CD14-positive monocyte (primary cell): ENCODE data around the gene ANXA1. TPM values are rescaled to one million over a fixed set of nuclear protein-coding genes. Genes with fewer than 3 reads are reported as not detected.

ENCODE experiments used
- DNase-seq, 3 donors: peaks; one replicate each; pipeline ENCODE4 v3.0.0-alpha.2; 2011 to 2022
- H2AFZ ChIP-seq: 2 replicates; pipeline ENCODE4 v1.6.0; 2012; ENCODE audit warnings: mild to moderate bottlenecking, low read depth, low read length, inconsistent platforms; ENCODE audit not compliant: insufficient read depth, poor library complexity, severe bottlenecking
- H3K27ac ChIP-seq, 2 donors: 1 replicate in 1 of 2; 2 replicates in 1 of 2; pipeline ENCODE4 v1.5.1; 2012 to 2013; ENCODE audit warnings: low read length in 2 of 2, control low read depth in 1 of 2, inconsistent platforms in 1 of 2, low read depth in 1 of 2, mild to moderate bottlenecking in 1 of 2
- H3K27me3 ChIP-seq, 2 donors: one replicate each; pipeline versions ENCODE4 v1.6.0 to v1.6.1; 2011 to 2013; ENCODE audit warnings: low read length in 2 of 2; ENCODE audit not compliant: control insufficient read depth in 2 of 2, insufficient read depth in 2 of 2
- H3K36me3 ChIP-seq, 2 donors: replicated peaks in 1 of 2; 1 replicate in 1 of 2; 2 replicates in 1 of 2; pipeline versions ENCODE4 v1.5.1 to v1.6.1; 2012 to 2013; ENCODE audit warnings: low read length in 2 of 2, control low read depth in 1 of 2, inconsistent platforms in 1 of 2, mild to moderate bottlenecking in 1 of 2; ENCODE audit not compliant: insufficient read depth in 2 of 2, control insufficient read depth in 1 of 2
- H3K4me1 ChIP-seq, 2 donors: 1 replicate in 1 of 2; 2 replicates in 1 of 2; pipeline versions ENCODE4 v1.5.1 to v1.6.1; 2012 to 2013; ENCODE audit warnings: low read length in 2 of 2, control low read depth in 1 of 2, inconsistent platforms in 1 of 2, mild to moderate bottlenecking in 1 of 2, moderate library complexity in 1 of 2; ENCODE audit not compliant: insufficient read depth in 2 of 2, control insufficient read depth in 1 of 2
- H3K4me2 ChIP-seq: replicated peaks from 2 replicates; pipeline ENCODE3; 2012; ENCODE audit warnings: low read length, moderate library complexity, mild to moderate bottlenecking; ENCODE audit not compliant: poor library complexity, severe bottlenecking; ENCODE audit errors: extremely low read depth
- H3K4me3 ChIP-seq, 3 experiments: fragments of 200-600 bp in 1 of 3; sonication (generic) in 1 of 3; replicated peaks in 1 of 3; 1 replicate in 2 of 3; 2 replicates in 1 of 3; pipeline ENCODE4 v1.5.1; 2011 to 2013; ENCODE audit warnings: low read length in 3 of 3, mild to moderate bottlenecking in 3 of 3, control low read depth in 2 of 3, low read depth in 2 of 3, inconsistent platforms in 1 of 3, moderate library complexity in 1 of 3
- H3K79me2 ChIP-seq: 2 replicates; pipeline ENCODE4 v1.6.0; 2012; ENCODE audit warnings: mild to moderate bottlenecking, control low read depth, inconsistent platforms, low read length, moderate library complexity; ENCODE audit not compliant: insufficient read depth
- H3K9ac ChIP-seq: 2 replicates; pipeline ENCODE4 v1.6.0; 2017; ENCODE audit warnings: low read length, mild to moderate bottlenecking; ENCODE audit not compliant: insufficient read depth, poor library complexity, severe bottlenecking
- H3K9me3 ChIP-seq, 2 donors: replicated peaks in 1 of 2; 1 replicate in 1 of 2; 2 replicates in 1 of 2; pipeline versions ENCODE4 v1.5.1 to v1.6.1; 2012 to 2013; ENCODE audit warnings: low read length in 2 of 2, control low read depth in 1 of 2; ENCODE audit not compliant: control insufficient read depth in 1 of 2, insufficient read depth in 1 of 2
- H4K20me1 ChIP-seq: 2 replicates; pipeline ENCODE4 v1.6.0; 2012; ENCODE audit warnings: mild to moderate bottlenecking, low read length, control low read depth, moderate library complexity; ENCODE audit not compliant: insufficient read depth
- H3K27ac Mint-ChIP-seq, 7 donors: one replicate each; pipeline ENCODE4 v1.8.0; 2020; ENCODE audit warnings: mild to moderate bottlenecking in 7 of 7, mixed read lengths in 7 of 7, moderate library complexity in 6 of 7, inconsistent platforms in 2 of 7
- H3K27me3 Mint-ChIP-seq, 3 donors: one replicate each; pipeline ENCODE4 v1.8.0; 2021 to 2022; ENCODE audit warnings: low read depth in 3 of 3, mild to moderate bottlenecking in 3 of 3, mixed read lengths in 3 of 3, moderate library complexity in 3 of 3, inconsistent platforms in 1 of 3
- H3K36me3 Mint-ChIP-seq, 2 donors: one replicate each; pipeline ENCODE4 v1.8.0; 2020; ENCODE audit warnings: mixed read lengths in 2 of 2, inconsistent platforms in 1 of 2, mild to moderate bottlenecking in 1 of 2
- H3K4me1 Mint-ChIP-seq: one replicate; pipeline ENCODE4 v1.8.0; 2020; ENCODE audit warnings: mild to moderate bottlenecking, mixed read lengths
- H3K4me3 Mint-ChIP-seq, 2 donors: one replicate each; pipeline ENCODE4 v1.8.0; 2020; ENCODE audit warnings: mild to moderate bottlenecking in 2 of 2, mixed read lengths in 2 of 2, moderate library complexity in 1 of 2
- H3K9me3 Mint-ChIP-seq, 7 donors: one replicate each; pipeline ENCODE4 v1.8.0; 2020 to 2022; ENCODE audit warnings: mixed read lengths in 7 of 7, mild to moderate bottlenecking in 6 of 7, moderate library complexity in 6 of 7, inconsistent platforms in 2 of 7
- CTCF ChIP-seq: fragments of 200-600 bp; IDR thresholded peaks from one replicate; pipeline ENCODE4 v1.8.0; 2022; ENCODE audit warnings: antibody characterized with exemption, mild to moderate bottlenecking
- WGBS: methylation state at CpG from one replicate; pipeline ENCODE4 v1.1.5; 2013; ENCODE audit warnings: missing lambda C conversion rate; ENCODE audit not compliant: insufficient coverage; 5-methylcytosine and 5-hydroxymethylcytosine counted together
- intact Hi-C, 2 donors: fragments of 100-400 bp; cut with micrococcal nuclease; formaldehyde crosslinking; loops; one replicate each; pipeline versions ENCODE4 v1.15.0 to v1.15.1; 2023
- polyA plus RNA-seq, 3 donors: library from polyadenylated mRNA; depleted of rRNA in 1 of 3; unstranded in 2 of 3; stranded (reverse) in 1 of 3; fragments of 300-500 nt in 2 of 3; fragments of >200 nt in 1 of 3; fragmentation: Illumina TruSeq in 2 of 3; gene quantifications; 1 replicate in 2 of 3; 2 replicates in 1 of 3; pipeline ENCODE4 v1.2.3, GENCODE V29; 2012 to 2021

Gene ANXA1
- polyA plus RNA-seq, 3 donors, result 992 to 1,546 (median 1,157) TPM

- peak overlapping the region; percentile 58 to 100 (median 97) for H3K4me3 ChIP-seq
- Mint-ChIP-seq H3K9me3 (no peaks in the 10 kb centered on the region), H3K4me3 (peak overlapping the region; percentile 83 to 96), H3K36me3 (peaks cover 20 to 33% of the 10 kb centered on the region in 2 donors), H3K4me1 (peaks cover 67% of the 10 kb centered on the region), H3K27me3 (no peaks in the 10 kb centered on the region), H3K27ac (peak overlapping the region; percentile 91 to 97 (median 95))
- peaks cover 65 to 82% of the 10 kb centered on the region in 2 donors for H3K4me1 ChIP-seq
- WGBS, result no CpG with 5 or more reads among the region's 2 CpGs
- no peaks in the 10 kb centered on the region for H3K27me3 ChIP-seq
- H3K4me2 ChIP-seq, result peak overlapping the region; percentile 89
- H2AFZ ChIP-seq, result no peak overlapping the region
- H3K9ac ChIP-seq, result peak overlapping the region; percentile 73
- H3K36me3 ChIP-seq, result peaks cover 4 to 21% of the 10 kb centered on the region in 2 donors
- TF ChIP-seq CTCF, result no peak
- peak; percentile 68 to 89 (median 81) for DNase-seq
- no peaks in the 10 kb centered on the region for H3K9me3 ChIP-seq
- peaks cover 59% of the 10 kb centered on the region for H4K20me1 ChIP-seq
- peak overlapping the region; percentile 18 to 93 for H3K27ac ChIP-seq
- intact Hi-C loops, result no loop called here
- peaks cover 98% of the 10 kb centered on the region for H3K79me2 ChIP-seq
Observed at GRCh38 chr9:73152953-73153352, 1.3 kb downstream of the ANXA1 start.

- Mint-ChIP-seq H3K4me3 (peak overlapping the region; percentile 83 to 96), H3K4me1 (peaks cover 62% of the 10 kb centered on the region), H3K9me3 (no peaks in the 10 kb centered on the region), H3K27ac (peak overlapping the region; percentile 91 to 97 (median 95)), H3K36me3 (peaks cover 28 to 42% of the 10 kb centered on the region in 2 donors), H3K27me3 (no peaks in the 10 kb centered on the region)
- H3K9me3 ChIP-seq, result no peaks in the 10 kb centered on the region
- no peak overlapping the region for H2AFZ ChIP-seq
- peak overlapping the region; percentile 89 for H3K4me2 ChIP-seq
- peaks cover 56 to 75% of the 10 kb centered on the region in 2 donors for H3K4me1 ChIP-seq
- H4K20me1 ChIP-seq, result peaks cover 68% of the 10 kb centered on the region
- TF ChIP-seq CTCF, result no peak
- H3K79me2 ChIP-seq, result peaks cover 99% of the 10 kb centered on the region
- peak overlapping the region; percentile 73 for H3K9ac ChIP-seq
- peaks cover 12 to 30% of the 10 kb centered on the region in 2 donors for H3K36me3 ChIP-seq
- intact Hi-C loops, result no loop called here
- peak; percentile 52 to 87 (median 84) for DNase-seq
- H3K27me3 ChIP-seq, result no peaks in the 10 kb centered on the region
- peak overlapping the region; percentile 72 to 93 for H3K27ac ChIP-seq
- 0% methylated on average over 1 of the region's 4 CpGs for WGBS
- peak overlapping the region; percentile 58 to 100 (median 97) for H3K4me3 ChIP-seq
Observed at GRCh38 chr9:73153793-73154227, 2.1 kb downstream of the ANXA1 start.
